Measurements from ENCODE around the gene EPS15.

EPS15 gene

GRCh38 chr1:51552929-51553807 is 34.1 kb upstream of the EPS15 start:
- no peak overlapping the region for H3K27ac ChIP-seq
- TF ChIP-seq, protein P1, sequence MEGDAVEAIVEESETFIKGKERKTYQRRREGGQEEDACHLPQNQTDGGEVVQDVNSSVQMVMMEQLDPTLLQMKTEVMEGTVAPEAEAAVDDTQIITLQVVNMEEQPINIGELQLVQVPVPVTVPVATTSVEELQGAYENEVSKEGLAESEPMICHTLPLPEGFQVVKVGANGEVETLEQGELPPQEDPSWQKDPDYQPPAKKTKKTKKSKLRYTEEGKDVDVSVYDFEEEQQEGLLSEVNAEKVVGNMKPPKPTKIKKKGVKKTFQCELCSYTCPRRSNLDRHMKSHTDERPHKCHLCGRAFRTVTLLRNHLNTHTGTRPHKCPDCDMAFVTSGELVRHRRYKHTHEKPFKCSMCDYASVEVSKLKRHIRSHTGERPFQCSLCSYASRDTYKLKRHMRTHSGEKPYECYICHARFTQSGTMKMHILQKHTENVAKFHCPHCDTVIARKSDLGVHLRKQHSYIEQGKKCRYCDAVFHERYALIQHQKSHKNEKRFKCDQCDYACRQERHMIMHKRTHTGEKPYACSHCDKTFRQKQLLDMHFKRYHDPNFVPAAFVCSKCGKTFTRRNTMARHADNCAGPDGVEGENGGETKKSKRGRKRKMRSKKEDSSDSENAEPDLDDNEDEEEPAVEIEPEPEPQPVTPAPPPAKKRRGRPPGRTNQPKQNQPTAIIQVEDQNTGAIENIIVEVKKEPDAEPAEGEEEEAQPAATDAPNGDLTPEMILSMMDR (conservative IDR thresholded peaks at IDR 0.05) = no peak

GRCh38 chr1:51551848-51552296 is 32.8 kb upstream of the EPS15 start:
- H3K27ac ChIP-seq = peak overlapping the region; percentile 10; the same call in 1 of the 2 replicates
- TF ChIP-seq, protein P1 (conservative IDR thresholded peaks at IDR 0.05) = no peak

DNA sequence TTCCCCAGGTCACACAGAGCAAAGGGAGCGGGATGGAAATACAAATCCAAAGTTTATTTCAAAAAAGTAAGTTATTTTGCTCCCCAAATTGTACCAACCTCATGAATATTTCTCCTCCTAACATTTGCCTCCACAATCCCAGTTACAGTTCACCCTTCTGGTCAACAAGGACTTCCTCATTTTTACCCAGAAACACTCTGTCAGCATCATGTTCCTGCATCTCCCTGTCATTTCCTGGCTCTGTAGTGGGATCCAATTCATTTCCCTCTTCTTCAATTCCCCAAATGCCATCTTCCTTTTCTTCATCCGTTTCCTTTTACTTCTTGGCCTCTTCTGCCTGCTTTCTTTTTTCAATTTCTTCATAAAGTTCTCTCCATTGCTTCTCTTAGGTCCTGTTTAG is 32.0 kb upstream of the EPS15 start:
- H3K27ac ChIP-seq = peak overlapping the region; percentile 10; the same call in 1 of the 2 replicates
- TF ChIP-seq, protein P1 (conservative IDR thresholded peaks at IDR 0.05) = no peak

DNA sequence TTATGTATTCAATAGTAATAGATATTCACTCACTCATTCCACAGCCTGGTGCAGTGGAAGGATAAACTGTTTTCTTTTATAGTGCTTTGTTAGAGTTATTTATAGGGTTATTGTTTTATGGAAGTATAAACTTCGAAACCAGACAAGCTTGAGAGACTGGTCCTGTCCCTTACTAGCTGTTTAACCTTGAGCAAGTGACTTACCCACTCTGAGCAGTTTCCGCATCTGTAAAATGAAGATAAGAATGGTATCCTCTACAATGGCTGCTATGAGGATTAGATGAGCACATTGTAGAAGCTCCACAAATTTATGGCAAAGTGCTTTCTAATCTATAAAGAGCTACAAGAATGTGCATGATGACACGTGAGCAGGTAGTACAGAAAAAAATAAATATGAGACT is 30.8 kb upstream of the EPS15 start:
- TF ChIP-seq, protein P1 (conservative IDR thresholded peaks at IDR 0.05) = no peak
- H3K27ac ChIP-seq = no peak overlapping the region

GRCh38 chr1:51549016-51549619 is 30.1 kb upstream of the EPS15 start:
- H3K27ac ChIP-seq = peak overlapping the region; percentile 16; the same call in 1 of the 2 replicates
- TF ChIP-seq, protein P1 (conservative IDR thresholded peaks at IDR 0.05) = no peak

GRCh38 chr1:51543858-51544257 is 24.8 kb upstream of the EPS15 start:
- no peak overlapping the region for H3K27ac ChIP-seq
- TF ChIP-seq, protein P1 (conservative IDR thresholded peaks at IDR 0.05) = no peak

- TF ChIP-seq, protein P1 (conservative IDR thresholded peaks at IDR 0.05) = no peak
- no peak overlapping the region for H3K27ac ChIP-seq
These were observed 23.3 kb upstream of the EPS15 start for GRCh38 chr1:51542158-51542953.
